CMK (cell line): Measurements from ENCODE around the gene SH2D4B.

ENCODE experiments used
- DNase-seq: peaks from one replicate; pipeline ENCODE4 v3.0.0-alpha.2; 2010; ENCODE audit warnings: low read depth

Gene SH2D4B

DNA sequence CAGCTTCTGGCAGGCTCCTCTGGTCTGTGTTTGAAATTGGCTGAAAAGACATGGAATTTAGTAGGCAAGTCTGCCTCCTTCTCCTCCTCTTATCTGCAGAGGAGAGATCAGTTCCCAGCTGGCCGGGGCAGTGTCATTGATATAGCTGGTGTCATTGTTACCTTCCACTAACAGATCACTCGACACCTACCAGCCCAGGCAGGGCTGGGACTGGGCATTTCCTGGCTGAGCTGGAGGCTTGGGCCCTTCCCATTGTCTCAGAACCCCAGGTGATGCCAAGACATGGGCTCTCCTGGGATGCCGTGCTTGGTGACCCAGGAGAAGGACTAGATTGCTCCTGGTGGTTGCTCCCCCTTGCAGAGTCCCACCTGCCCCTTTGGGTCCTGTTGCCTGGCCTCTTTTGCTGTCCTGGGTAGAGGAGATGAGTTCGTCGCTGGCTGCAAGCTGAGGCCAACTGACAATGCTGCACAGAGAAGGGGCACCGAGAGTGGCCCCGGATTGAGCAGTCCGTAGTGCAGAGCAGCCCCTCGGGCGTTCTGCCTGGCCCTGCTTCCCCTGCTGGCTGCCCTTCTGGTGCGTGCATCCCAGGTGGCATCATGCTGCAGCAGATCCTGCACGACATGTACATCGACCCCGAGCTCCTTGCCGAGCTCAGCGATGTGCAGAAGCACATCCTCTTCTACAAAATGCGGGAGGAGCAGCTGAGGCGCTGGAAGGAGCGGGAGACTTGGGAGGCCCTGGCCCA lies at the start of gene SH2D4B:
SH2D4B (plus strand) TSS at position 167 of the 745 bp plus-strand sequence; CDS start at position 597, 430 bp downstream.
- no peak for DNase-seq

DNA sequence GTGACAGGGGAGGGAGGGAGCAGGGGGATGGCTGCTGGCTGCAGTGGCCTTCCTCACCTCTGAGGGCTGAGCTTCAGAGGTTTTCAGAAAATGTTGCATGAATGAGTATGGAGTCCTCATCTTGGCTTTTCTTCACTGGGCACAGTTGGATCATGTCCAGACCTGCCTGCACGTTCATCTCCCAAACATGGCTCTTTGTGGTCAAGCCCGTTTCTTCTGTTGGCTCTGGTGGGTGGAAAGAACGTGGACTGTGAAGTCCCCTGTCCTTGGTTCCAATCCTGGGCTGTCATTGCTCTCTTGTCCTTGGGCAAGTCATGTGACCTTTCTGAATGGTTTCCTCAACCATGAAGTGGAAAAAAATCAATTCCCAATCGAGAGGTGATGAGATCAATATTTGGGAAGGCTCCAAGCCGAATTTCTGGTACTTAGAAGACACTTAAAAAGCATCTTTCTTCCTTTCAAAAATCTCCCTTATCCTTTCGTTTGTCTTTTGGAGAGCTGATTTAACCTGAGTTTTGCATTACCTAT lies 49.1 kb upstream of the SH2D4B start:
- no peak for DNase-seq

DNA sequence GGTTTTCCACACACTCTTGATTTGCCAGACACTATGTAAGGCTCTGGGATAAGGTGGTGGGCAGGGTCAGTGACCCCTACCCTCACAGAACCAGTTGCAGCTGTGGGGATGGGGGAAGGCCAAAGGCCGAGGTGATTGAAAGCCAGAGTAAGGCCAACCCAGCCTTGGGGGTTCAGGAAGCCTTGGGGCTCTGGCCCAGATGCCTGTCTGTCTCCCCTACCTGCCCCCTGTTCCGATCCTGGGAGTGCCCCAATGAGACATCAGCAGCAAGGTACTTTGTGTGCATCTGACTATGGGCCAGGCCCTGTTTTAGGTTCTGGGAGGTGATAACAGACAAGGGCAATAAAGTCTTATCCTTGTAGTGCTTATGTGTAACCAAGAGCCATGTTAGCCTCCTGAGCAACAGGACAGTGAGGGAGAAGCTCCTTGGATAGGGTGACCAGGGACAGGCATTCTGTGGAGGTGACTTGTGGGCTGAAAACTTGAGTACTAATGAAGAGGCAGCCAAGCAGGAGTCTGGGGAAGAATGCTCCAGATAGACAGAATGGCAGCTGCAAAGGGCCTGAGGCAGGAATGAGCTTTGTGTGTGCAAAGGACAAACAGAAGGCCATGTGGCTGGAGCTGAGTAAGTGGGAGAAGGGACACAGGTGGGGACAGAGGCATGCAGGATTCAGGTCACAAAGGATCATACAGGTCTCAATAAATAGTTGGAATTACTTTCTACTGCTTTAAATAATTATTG lies 48.2 kb upstream of the SH2D4B start:
- DNase-seq: no peak

DNA sequence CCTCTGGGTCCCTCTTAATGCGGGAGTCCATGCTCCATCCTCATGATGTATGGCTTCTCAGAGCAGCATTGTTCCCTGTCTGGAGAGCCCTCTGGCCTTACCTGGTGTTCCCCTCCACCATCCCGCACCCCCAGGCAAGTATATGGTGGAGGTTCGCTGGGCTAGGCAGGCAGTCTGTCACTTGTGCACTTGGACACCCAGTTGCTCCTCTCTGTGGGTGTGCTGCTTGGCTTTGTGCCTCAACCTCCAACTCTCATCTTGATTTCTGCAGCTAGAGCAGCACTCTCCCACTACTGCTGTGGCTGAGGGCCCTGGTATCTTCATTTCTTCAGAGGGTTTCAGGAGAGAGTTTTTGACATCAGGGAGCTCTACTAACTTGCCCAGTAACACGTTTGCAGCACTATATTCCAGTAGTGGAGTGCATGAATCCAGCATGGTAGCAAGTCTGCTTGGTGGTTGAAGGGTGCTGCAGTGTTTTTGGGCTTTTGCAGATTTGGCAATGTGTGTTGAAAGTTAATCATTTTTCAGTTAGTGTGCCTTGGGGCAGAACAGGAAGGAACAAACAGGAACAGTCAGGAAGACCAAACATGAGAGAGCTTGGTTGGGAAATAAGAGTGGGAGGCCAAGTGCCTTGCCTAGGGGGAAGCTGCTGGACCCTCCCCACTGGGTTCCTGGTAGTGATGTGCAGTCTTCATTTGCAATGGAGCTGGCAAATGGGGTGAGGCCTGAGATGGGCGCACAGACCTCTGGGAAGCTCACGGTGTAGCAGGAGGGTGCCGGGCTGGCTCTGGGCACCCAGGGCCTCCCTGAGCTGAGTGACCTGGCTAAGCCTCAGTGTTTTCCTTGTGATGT lies 46.2 kb upstream of the SH2D4B start:
- DNase-seq: no peak

DNA sequence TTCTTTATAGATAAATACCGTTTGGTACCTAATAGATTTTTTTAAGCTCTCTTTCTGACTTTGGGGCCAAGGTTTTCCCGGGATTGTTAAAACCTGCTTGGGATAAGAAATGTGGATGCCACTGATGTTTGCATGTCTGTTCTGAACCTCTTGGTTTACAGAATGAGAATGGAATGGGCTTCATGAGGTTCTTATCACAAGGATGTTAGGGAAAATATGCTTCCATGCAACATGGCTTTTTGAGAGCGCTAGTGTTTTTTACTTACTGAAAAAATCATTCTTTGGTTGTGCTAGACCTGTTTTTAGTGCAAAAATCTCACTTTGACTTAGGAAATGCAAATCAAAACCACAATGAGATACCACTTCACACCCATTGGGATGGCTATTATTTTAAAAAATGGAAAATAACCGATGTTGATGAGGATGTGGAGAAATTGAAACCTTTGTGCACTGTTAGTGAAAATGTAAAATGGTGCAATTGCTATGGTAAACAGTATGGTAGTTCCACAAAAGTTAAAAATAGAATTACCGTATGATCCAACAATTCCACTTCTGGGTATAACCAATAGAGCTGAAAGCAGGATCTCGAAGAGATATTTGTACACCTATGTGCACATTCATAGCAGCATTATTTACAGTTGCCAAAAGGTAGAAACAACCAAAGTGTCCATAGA lies 44.7 kb upstream of the SH2D4B start:
- DNase-seq: no peak

DNA sequence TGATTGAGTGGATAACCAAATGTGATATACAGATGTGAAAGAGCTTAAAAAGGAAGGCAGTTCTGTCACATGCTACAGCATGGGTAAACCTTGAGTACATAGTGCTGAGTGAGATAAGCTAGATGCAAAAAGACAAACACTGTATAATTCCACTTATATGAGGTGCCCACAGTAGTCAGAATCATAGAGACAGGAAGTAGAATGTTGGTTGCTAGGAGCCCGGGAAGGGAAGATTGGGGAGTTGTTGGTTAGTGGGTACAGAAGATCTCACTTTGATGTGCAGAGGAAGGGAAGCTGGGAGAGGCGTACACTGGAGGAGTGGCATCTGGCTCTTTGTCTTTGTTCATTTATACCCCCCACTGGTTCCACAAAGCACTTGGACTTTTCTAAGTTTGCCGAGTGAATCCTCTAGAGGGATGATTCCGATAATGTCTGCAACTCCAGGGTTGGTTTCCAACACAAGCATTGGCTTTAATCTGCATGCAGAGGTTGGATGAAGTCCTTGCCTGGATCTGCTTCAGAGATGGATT lies 44.1 kb upstream of the SH2D4B start:
- DNase-seq: peak; percentile 93

DNA sequence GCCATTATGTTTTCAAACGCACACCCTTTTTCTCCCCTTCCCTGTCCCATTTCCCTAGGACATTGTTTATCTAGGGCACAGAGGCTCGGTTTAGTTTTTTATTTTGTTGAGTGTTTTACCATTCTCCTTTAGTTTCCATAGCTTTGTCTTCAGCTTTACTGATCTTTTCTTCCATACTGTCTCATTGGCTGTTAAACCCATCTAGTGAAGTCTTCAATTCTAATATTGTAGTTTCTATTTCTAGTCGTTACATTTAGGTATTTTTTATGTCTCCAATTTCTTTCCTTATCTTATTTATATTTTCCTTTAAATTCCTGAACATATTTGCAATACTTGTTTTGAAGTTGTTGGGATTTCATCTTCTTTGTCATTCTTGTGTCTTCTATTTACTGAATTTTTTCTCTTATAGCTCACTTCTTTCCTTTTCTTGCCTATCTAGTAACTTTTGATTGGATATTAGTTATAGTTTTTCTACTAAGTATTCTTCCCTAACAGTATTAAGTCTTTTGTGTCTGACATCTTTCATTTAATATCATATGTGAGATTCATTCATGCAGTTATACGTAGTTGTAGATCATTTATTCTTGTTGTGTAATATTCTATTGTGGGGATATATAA lies 41.0 kb upstream of the SH2D4B start:
- no peak for DNase-seq

DNA sequence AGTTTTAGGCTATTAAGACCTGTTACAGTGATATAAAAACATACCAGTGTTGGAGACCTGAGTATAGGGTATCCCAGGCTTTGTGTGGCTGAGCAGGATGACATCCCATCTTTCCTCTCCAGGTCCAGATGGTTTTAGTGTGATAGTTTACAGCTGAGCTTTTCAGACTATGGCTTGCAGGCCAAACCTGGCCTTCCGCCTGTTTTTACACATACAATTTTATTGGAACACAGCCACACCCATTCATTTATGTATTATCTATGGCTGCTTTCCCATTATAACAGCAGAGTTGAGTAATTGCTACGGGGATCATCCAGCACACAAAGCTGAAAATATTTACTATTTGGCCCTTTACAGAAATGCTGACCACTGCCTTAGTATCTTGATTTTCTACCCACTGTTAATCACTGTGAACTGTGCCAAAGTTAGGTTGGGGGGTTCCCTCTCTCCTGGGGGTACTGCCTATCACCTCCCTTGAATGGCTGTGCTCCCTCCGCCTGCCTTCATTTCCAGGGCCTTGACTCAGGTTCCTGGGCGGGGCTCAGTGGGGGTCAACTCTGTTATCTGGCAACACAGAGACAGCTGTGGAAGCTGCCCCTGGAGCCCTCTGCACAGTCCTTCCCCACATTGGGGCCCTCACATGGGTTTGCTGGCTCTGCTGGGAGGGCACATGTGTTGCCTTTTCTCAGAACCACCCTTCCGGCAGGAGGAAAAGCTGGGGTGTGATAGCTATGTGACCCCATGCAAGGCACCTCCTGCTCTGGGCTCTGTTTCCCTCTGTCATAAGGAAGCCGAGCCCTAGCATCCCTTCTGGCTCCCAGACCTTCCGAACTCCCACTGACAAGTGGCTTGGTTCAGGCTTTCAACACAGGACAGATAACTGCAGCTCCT lies 40.3 kb upstream of the SH2D4B start:
- peak; percentile 97 for DNase-seq

DNA sequence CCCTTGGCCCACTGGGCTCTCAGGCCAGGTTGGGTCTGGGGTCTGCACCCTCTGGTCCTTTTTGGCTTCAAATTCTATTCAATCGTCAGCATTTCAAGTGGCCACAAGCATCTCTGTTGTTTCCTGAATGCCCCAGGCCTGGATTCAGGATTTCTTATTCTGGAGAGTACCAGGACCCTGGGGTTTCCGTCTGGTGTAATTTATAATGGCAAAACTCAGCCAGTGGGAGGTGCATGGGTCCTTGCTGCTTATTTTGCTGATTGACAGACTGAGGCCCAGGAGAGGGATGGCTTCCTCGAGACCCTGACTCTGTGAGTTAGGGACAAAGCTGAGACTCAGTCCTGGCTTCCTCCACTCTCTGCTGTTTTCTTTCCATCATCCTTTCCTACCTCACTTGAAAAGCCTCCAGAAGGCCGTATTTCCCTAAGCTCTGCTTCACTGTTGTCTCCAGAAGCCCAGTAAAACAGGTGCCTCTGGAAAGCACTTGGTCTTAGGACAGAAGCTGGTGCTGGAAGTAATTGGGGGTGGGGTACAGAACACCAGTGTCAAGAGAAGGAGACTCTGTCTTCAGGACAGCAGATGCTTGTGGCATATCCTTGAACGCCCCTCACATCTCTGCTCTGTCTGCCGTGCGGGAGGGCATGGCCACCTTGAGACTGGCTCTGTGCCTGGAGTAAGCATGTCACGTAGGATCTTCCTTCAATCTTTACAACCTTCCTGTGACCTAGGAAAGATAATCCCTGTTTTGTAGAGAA lies 39.4 kb upstream of the SH2D4B start:
- DNase-seq: no peak

DNA sequence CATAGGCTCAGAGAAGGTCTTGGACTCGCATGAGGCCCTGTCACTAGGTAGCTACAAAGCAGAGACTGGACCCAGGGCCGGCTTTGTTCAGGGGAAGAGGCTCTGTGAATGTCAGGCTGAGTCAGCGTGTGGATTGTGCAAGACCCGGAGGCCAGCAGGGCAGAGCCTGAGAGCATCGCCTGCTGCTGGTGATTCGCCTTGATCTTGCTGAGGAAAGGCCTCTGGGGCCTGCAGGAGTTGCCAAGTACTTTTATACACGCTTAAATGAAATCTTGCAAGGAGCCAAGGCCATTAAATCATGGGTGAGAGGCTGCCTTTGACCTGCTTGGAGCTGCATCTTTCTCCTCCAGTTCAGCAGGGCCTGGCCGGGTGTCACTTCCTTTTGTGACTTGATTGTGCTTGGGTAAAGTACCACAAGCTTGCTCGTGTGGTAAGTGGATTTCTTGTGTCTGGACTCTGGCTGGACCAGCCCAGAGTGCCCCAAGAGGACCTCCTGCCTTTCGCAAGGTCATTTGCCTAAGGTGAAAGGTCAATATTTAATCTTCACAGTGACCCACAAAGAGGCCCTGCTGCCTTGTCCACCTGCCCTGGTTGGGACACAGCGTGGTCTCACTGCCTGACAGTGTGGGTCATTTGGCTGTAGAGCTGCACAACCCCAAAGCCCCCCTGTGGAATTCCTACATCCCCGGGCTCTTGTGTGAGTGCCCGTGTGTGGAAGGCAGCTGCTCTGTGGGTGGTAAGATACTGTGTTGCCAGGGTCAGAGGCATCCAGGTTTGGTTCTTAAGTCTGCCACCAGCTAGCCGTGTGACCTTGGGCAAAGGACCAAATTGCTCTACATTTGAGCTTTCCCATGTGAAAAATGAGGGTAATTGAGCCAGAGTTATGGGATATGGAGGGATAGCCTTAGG lies 38.6 kb upstream of the SH2D4B start:
- no peak for DNase-seq

DNA sequence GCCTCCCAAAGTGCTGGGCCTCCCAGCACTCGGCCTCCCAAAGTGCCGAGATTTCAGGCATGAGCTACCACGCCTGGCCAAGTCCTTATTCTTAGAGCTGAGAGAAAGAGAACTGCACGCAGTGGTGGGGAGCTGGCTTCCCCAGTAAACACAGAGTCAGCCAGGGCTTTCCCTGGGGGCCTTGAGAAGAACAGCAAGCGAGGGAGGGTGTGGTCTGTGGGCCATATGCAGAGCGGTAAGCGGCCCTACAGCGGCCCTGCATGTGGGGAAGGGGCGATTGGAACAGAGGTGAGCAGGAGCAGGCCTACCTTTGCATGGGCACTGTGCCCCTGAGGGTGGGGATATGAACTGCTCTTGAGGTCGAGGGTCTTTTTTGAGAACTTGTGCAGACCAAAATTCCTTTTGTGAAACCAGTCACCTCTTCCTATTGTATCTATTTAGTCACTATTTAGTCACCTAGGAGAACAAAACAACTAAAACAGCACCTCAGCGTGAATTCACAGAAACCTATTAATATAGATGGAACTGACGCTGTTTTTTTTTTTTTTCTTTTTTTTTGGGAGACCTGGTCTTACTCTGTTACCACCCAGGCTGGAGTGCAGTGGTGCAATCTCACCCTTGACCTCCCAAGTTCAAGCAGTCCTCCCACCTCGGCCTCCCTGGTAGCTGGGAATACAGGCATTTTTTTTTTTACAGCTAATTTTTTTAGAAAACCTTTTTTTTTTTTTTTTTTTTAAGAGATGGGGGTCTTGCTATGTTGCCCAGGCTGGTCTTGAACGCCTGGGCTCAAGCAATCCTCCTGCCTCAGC lies 36.9 kb upstream of the SH2D4B start:
- no peak for DNase-seq

DNA sequence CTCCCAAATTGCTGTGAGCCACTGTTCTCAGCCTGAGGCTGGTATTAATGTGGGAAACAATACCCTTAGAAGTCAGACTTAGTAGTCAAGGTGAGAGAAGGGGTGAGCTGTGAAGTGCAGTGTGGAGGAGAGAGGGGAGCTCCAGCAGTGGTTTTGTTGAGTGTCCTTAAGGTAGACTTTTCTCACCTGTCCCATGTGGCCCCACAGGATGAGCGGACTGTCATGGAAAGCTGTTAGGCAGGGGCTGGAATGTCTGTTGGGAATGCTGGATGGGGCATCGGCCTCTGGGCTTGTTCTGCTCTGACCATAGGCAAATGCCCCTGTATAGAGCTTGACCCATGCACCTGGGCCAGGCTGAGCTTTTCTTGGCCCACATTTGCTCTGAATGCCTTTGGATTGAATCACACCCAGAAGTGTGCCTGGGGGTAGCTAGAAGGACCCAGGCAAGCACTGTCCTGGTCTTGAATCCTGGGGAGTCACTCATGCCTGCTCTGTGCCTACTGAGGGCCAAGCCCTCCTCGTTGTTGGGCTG lies 36.3 kb upstream of the SH2D4B start:
- DNase-seq: no peak

DNA sequence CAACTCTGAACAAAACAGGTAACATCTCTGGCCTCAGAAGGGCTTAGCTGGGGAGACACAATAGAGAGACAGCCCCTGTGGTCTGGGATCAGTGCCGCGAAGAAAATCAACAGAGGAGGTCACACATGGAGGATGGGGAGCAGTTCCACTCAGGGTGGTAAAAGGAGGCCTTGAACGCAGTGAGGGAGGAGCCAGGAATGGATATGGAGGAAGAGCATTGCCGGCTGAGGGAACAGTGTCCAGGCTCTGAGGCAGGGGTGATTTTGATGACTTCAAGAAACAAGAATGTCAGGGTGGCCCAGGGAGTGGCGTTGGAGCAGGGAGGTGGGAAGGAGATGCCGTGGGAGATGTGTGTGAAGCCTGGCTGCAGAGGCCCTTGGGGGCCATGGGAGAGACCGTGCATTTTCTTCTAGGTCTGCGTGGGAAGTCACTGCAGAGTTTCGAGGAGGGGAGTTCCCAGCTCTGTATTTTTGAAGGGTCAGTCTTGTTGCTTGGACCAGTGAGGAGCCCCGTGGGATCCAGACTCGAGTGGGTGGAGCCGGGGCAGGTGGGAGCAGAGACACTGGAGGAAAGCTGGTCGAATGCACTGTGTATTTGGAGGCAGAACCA lies 35.7 kb upstream of the SH2D4B start:
- no peak for DNase-seq

DNA sequence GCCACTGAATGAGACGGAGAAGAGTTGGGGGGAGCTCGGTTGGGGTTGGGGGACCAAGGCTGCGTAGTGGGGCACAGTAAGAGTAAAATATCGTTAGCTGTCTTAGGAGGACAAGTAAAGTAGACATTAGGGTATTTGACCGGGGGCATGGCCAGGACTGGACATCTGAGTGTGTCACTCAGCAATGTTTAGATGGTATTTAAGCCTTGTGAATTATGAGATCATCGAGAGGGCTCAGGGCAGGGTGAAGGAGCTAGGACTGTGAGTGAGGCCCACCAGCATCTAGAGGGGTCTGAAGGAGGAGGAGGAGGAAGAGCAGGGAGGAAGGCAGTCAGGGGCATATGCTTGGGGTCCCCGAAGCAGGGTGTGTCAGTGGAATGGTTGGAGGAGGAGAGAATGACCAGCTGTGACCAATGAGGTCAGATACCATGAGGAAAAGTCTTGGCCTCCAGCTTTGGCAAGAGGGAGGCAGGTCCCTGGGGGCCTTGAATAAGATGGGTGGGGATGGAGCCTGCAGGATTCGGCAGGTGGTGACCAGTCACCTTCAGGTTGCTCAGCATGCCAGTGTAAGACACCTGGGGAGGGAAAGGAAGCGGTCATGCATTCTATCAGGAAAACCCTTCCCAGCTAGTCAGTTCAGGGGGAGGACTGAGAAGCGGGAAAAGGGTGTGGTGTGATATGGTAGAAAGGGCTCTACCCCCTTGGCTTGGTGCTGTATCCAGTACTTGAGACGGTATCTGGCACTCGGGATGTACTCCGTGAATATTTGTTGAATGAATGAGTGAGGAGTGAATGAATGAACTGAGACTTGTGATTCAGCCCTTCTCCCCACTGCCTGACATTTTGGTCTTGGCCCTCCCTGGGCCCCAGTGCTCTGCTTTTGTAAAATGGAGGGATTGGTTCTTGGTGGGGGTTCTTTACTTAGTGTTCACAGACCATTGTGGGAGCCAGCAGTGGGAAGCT lies 34.8 kb upstream of the SH2D4B start:
- DNase-seq: no peak

DNA sequence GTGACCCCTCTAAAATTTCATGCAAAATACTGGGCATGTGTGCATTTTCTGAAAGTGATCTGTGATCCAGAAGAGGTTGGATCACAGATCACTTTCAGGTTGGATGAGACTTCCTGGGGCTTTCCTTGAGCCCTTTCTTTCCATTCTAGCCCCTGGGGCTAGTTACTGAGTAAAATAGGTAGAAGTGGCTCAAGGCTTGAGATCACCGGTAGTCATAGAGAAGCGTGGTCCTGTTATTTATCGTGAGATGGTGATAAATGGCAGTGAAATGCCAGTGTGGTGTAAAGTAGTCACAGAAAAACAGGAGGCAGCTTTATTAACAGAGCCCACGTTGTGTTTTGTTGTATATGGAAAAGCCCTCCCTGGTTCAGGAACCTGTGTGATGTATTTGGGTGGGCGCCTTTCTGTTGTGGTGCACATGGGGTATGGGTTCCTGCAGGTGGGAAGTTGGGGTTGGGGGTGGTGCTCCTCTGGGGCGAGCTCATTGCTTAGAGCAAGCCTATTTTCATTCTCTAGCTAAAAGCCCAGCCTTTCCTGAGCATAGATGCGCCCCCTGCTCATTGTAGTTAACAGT lies 34.0 kb upstream of the SH2D4B start:
- no peak for DNase-seq
